Activated CD4-positive, alpha-beta T cell treated with anti-CD3 and anti-CD28 coated beads for 24 hours (primary cell): ENCODE measurements around the gene YY1.
"Not testable (repeated sequence)": the region's sequence is repeated elsewhere in the genome, so short reads cannot be mapped to it uniquely, and the experiment has no call there.

Experiments
- DNase-seq, 2 donors: peaks; one replicate each; pipeline ENCODE4 v3.0.0-alpha.2; 2020; ENCODE audit warnings: low read depth in 2 of 2

The YY1 gene

GRCh38 chr14:100283984-100284881, 45.3 kb downstream of the YY1 start:
- no peak for DNase-seq

- DNase-seq: peak; percentile 62 to 69
Measured at GRCh38 chr14:100285021-100285912, 46.3 kb downstream of the YY1 start.

- no peak for DNase-seq
Measured at GRCh38 chr14:100285913-100286400, 47.0 kb downstream of the YY1 start.

- no peak for DNase-seq
Measured at GRCh38 chr14:100286484-100287191, 47.7 kb downstream of the YY1 start.

- DNase-seq: no peak
Measured at GRCh38 chr14:100287202-100287997, 48.5 kb downstream of the YY1 start.

- DNase-seq: not testable (repeated sequence)
Measured at GRCh38 chr14:100287998-100288295, 49.0 kb downstream of the YY1 start.

- DNase-seq: no peak
Measured at GRCh38 chr14:100288382-100289185, 49.6 kb downstream of the YY1 start.

- DNase-seq: no peak
Measured at GRCh38 chr14:100289916-100290606, 51.1 kb downstream of the YY1 start.

- no peak for DNase-seq
Measured at GRCh38 chr14:100290607-100291304, 51.8 kb downstream of the YY1 start.

- no peak for DNase-seq
Measured at GRCh38 chr14:100291305-100292075, 52.5 kb downstream of the YY1 start.

- DNase-seq: no peak
Measured at GRCh38 chr14:100292301-100292775, 53.4 kb downstream of the YY1 start.

GRCh38 chr14:100292776-100293461, 54.0 kb downstream of the YY1 start:
- DNase-seq: no peak

GRCh38 chr14:100293497-100294212, 54.7 kb downstream of the YY1 start:
- no peak for DNase-seq

- no peak for DNase-seq
Measured at GRCh38 chr14:100294213-100294962, 55.4 kb downstream of the YY1 start.

GRCh38 chr14:100294963-100295330, 56.0 kb downstream of the YY1 start:
- no peak for DNase-seq
